NOMO-1 treated with dmso at 0.1 percent for 144 hours (cell line): Measurements from ENCODE around the gene JPH2.
A peak's percentile ranks its signal among the peaks of the same experiment; 100 is the strongest.

Experiments used
- DNase-seq: peaks from one replicate; lab custom pipeline; 2025; ENCODE audit not compliant: unreplicated experiment; lab: John Stamatoyannopoulos, UW

Gene JPH2

GRCh38 chr20:44104798-44105517 is 82.0 kb downstream of the JPH2 start:
- DNase-seq = no peak

- DNase-seq = no peak
Observed at GRCh38 chr20:44102582-44102981, 84.4 kb downstream of the JPH2 start.

GRCh38 chr20:44099832-44100231 is 87.2 kb downstream of the JPH2 start:
- DNase-seq = no peak

GRCh38 chr20:44098657-44099056 is 88.3 kb downstream of the JPH2 start:
- no peak for DNase-seq

GRCh38 chr20:44098256-44098630 is 88.7 kb downstream of the JPH2 start:
- DNase-seq = no peak

- DNase-seq = no peak
Observed at GRCh38 chr20:44097521-44098255, 89.3 kb downstream of the JPH2 start.

GRCh38 chr20:44095831-44096230 is 91.2 kb downstream of the JPH2 start:
- no peak for DNase-seq

GRCh38 chr20:44093249-44093582 is 93.8 kb downstream of the JPH2 start:
- DNase-seq = no peak

- DNase-seq = peak; percentile 14
Observed at GRCh38 chr20:44092551-44093248, 94.3 kb downstream of the JPH2 start.

GRCh38 chr20:44091026-44091425 is 96.0 kb downstream of the JPH2 start:
- no peak for DNase-seq

GRCh38 chr20:44089987-44090674 is 96.9 kb downstream of the JPH2 start:
- DNase-seq = peak; percentile 28

- no peak for DNase-seq
Observed at GRCh38 chr20:44087857-44088120, 99.2 kb downstream of the JPH2 start.

- DNase-seq = no peak
Observed at GRCh38 chr20:44087051-44087856, 99.7 kb downstream of the JPH2 start.

GRCh38 chr20:44085616-44086434 is 101.2 kb downstream of the JPH2 start:
- no peak for DNase-seq

GRCh38 chr20:44084891-44085290 is 102.1 kb downstream of the JPH2 start:
- DNase-seq = no peak

GRCh38 chr20:44084439-44084838 is 102.5 kb downstream of the JPH2 start:
- DNase-seq = no peak

GRCh38 chr20:44083220-44083933 is 103.6 kb downstream of the JPH2 start:
- DNase-seq = no peak

- DNase-seq = no peak
Observed at GRCh38 chr20:44081888-44082287, 105.1 kb downstream of the JPH2 start.

GRCh38 chr20:44081476-44081875 is 105.5 kb downstream of the JPH2 start:
- no peak for DNase-seq
